Measurements from ENCODE around the gene SALL4.
"Not testable (repeated sequence)": the region's sequence is repeated elsewhere in the genome, so short reads cannot be mapped to it uniquely, and the experiment has no call there.

The SALL4 gene

DNA sequence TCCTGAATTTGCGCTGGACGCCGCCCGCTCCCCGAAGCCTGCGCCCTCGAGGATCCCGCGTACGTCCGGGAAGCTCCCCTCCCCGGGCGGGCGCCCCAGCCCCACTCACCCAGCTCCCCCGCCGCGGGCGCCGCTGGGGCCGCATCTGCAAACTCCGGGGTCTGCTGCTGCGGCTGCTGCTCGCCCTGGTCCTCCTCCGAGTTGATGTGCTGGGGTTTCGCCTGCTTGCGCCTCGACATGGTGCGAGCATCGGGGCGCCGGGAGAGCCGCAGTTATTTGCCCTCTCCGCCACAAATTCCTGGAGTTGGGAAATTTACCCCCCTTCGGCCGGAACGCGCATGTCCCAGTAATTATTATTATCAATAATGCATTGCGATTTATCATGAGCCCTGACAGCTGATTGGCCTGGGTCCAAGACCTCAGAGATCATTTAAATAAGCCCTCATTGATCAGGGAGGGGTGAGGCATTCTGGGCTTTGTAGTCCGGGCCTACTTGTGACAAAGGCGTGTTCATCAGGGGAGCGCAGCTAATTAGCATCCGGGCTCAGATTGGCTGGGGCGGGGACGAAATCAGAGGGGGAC is at the start of gene SALL4:
TSS of gene SALL4 (minus strand) at position 352 of the 582 bp plus-strand sequence. CDS start at position 239, 113 bp downstream.
- DNase-seq (ENCODE audit: low read depth) = no peak

GRCh38 chr20:51848346-51848745 is 46.0 kb upstream of the SALL4 start:
- no peak for DNase-seq (ENCODE audit: low read depth)

DNA sequence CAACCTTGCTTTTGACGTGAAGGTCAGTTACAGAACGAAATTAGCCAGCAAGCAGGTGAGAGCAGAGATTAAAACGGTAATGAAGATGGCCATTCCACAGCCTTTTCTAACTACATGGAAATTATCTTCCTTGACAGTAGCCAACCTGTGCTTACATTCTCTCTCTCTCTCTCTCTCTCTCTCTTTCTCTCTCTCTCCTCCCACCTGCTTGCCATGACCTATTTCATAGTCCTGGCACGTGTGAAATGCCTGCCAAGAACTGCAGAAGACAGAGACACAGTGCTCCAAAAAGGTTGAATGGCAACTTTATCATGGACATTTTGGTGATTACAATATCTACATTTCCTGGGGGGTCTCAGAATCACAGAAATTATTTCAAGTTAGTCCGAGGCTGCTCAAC is 38.5 kb upstream of the SALL4 start:
- no peak for DNase-seq (ENCODE audit: low read depth)

DNA sequence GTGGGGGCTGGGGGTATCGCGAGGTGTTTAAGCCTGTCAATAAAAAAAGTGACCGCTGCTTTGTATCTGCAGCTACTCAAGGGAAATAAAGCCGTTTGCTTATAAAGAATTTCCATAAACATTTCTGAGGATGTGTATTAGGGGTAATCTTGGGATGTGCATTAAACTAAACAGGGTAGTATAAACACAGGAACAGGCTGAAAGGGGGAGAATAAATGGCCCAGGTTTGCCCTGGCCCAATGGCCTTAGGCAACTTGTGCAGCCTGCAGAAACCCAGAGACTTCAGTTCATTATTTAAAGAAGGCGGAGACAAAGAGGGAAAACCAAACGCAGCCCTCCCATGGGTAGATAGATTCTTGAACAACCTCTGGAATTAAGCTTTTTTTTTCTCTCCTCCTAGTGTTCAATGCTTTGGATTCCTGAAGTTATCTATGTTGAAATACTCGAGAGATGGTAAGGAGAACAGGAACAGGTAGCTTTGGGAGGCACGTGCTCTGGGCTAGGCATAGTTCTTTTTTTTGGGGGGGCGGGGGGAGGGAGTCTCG is 35.6 kb upstream of the SALL4 start:
- DNase-seq (ENCODE audit: low read depth) = no peak

DNA sequence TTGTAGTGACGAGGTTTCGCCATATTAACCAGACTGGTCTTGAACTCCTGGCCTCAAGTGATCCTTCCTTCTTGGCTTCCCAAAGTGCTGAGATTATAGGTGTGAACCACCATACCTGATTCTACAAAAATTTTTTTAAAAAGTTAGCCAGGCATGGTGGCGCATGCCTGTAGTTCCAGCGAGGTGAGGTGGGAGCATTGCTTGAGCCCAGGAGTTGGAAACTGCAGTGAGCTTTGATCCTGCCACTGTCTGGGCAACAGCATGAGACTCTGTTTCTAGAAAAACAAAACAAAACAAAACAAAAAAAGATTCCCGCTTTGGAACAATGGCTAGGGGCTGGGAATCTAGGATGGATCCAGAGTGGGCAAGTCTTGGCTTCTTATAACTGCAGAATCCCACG is 35.1 kb upstream of the SALL4 start:
- DNase-seq (ENCODE audit: low read depth) = no peak

DNA sequence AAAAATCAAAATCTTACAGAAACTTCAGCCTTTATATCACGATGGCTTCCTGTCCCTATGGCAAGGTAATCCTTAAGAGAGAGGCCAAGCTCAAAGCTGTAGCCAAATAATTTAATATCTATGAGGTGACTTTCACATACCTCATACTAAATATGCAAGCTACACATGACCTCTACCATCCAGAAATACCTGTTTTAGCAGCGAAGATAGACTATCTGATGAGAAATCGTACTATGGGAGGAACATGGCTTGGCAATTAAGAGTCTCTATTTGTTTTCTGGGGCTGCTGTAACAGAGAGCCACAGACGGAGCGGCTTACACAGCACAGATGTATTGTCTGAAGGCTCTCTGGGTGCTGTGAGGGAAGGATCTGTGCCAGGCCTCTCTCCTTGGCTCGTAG is 31.0 kb upstream of the SALL4 start:
- DNase-seq (ENCODE audit: low read depth) = no peak

DNA sequence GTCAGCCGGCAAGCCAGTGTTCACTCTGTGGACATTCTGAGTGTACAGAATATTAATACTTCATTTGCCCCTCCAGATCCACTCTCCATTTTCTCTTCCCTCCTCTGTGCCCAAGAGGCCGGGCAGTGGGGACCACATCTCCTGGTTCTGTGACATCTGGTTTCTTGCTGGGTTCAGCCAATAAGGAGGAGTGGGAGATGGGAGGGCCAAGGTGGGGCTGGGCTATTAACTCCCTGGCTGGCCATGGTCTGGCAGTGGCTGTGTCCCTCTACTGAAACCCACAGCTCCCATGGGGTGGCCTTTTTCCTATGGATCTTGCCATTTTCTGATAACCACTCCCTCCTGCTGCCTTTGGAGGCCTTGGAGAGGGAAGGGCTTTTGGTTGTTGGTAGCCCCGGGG is 30.0 kb upstream of the SALL4 start:
- no peak for DNase-seq (ENCODE audit: low read depth)

DNA sequence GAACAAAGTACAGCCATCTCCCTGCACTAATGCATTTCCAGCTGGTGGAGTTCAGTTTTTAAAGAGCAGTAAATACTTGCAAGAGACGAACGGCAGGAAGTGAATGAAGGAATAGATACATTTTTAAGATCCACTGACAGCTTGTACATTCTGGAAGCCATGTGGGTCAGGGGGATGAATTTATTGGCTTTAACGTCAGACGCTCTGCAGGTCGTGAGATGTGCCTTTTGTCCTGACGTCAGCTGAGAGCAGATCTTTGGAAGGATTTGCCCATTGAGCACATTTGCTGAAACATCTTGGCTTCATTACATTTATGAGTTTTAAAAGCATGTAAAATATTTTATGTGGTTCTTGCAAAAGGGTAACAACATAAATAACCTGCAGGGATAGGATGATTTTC is 29.5 kb upstream of the SALL4 start:
- DNase-seq (ENCODE audit: low read depth) = no peak

- no peak for DNase-seq (ENCODE audit: low read depth)
Measured at GRCh38 chr20:51830538-51830937, 28.2 kb upstream of the SALL4 start.

DNA sequence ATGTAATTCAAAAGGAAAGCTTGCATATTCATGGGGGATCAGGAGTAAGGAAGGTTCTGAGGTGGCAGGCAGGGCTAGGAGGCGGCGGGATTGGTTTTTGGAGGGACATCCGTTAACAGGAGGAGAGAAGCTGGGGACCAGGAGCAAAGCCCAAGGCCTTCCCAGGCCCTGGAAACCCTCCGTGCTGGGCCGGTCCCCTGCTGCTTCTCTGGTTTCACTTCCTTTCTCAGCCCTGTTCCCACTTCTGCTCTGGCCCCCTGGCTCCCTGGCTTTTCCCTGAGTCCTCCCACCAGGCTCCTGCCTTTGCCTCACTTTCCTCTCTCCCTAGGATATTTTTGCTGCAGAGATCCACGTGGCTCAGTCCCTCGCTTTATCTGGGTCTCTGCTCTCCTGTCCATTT is 26.4 kb upstream of the SALL4 start:
- DNase-seq (ENCODE audit: low read depth) = no peak

DNA sequence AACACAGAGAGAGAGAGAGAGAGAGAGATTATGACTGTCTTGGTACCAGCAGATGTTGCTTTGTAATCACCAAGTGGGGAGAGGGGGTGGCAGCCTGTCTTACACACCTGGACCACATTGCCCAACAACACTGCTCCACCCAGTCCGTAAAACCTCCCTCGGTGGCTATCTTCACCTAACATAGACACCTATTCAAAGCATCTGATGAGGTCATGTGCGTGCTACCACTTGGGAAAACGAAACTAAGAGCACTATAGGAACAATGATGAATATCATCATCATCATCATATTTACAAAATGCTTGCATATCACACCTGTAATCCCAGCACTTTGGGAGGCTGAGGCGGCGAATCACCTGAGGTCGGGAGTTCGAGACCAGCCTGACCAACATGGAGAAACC is 24.1 kb upstream of the SALL4 start:
- no peak for DNase-seq (ENCODE audit: low read depth)

DNA sequence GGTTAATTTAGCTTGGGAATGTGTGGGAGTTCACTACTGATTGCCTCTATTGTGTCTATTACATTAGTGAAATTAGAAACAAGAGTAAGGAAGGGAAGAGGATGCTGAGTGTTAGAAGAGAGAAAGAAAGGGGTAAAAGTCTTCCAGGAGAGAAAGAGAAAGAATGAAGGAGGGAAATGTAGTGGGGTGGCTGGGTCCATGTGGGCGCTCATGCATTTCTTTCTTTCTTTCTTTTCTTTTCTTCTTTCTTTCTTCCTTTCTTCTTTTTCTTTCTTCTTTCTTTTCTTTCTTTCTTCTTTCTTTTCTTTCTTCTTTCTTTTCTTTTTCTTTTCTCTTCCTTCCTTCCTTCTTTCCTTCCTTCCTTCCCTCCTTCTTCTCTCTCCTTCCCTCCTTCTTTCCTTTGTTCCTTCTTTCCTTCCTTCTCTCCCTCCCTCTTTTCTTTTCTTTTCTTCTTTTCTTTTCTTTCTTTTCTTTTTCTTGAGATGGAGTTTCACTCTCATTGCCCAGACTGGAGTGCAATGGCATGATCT is 16.2 kb upstream of the SALL4 start:
- no peak for DNase-seq (ENCODE audit: low read depth)

DNA sequence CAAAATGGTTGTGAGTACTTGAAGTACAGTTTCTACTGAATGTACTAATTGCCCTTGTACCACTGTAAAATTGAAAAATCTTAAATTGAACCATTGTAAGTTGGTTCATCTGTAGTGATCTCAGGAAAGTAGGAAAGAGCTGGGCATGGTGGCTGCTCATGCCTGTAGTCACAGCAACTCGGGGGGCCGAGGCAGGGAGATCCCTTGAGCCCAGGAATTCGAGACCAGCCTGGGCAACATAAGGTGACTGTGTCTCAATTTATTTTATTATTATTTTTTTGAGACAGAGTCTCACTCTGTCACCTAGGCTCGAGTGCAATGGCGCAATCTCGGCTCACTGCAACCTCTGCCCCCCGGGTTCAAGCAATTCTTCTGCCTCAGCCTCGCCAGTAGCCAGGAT is 14.5 kb upstream of the SALL4 start:
- DNase-seq (ENCODE audit: low read depth) = not testable (repeated sequence)

DNA sequence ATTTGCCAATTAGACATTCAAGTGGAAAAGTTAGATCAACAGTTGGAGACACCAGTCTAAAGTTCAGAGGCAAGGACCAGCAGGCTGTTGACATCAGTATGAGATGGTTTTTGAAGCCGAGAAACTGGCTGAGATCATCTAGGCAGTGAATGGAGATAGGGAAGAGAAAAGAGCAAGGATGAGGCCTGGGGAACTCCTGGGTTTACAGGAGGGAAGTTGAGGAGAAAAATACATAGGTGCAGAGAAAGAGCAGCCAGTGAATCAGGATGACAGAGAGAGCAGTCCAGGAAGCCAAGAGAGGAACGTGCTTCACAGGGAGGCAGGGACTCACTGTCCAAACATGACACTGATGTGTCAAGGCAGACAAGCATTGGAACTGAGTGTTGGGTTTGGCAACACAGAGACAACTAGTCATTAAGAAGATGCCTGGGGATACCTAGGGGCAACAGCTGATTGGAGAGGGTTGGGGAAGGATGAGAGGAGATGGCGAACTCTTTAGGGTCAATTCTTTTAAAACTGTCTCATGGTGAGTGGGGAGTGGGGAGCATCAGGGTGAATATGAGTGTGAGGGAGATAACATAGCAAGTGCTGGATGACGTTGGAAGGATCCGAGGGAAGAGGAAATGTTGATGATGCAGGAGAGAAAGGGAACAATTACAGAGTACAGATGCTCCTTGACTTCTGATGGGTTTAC is 13.2 kb upstream of the SALL4 start:
- no peak for DNase-seq (ENCODE audit: low read depth)

GRCh38 chr20:51812861-51813260 is 10.5 kb upstream of the SALL4 start:
- no peak for DNase-seq (ENCODE audit: low read depth)

DNA sequence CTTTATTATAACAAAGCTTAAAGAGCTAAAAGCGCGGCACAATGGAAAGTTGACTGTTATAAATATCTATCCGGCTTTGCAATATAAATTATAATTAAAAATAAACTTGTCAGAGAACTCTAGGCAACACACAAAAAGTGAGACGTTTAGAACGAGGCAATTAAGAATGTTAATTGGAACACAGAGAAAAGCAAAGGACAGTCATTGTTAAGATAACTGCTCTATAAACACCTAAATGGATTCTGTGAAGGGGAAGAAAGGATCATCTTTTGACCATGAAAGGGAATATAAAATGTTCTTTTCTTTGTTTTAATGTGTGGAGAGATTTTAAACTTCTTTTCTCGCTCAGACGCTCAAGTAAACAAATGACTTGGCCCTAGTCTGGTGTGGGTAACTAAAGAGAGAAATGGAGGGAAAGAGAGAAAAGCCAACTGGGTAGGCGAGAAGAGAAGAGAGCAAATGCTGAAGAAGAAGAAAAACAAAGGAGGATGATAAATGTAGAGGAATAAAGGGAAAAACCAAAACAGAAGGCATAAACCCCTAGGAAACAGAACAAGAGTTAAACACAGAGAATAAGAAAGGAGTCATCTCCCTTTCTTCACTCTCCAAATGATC is 9.3 kb upstream of the SALL4 start:
- no peak for DNase-seq (ENCODE audit: low read depth)

DNA sequence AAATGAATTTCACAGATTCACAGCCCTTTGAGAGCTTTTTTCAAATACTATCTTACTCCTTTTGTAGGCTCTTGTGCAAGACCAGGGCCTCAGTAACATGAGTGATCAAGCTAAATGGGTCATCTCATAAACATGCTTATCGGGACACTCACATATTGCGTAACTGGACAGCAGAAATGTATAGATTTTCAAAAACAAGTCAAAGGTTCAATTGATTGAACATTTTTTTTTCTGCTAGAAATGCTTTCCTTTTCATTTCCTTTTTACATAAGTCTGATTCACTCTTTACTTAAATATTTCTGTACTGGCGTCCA is 8.7 kb upstream of the SALL4 start:
- no peak for DNase-seq (ENCODE audit: low read depth)

GRCh38 chr20:51810155-51811041 is 8.1 kb upstream of the SALL4 start:
- DNase-seq (ENCODE audit: low read depth) = no peak

GRCh38 chr20:51807720-51808250 is 5.5 kb upstream of the SALL4 start:
- no peak for DNase-seq (ENCODE audit: low read depth)

DNA sequence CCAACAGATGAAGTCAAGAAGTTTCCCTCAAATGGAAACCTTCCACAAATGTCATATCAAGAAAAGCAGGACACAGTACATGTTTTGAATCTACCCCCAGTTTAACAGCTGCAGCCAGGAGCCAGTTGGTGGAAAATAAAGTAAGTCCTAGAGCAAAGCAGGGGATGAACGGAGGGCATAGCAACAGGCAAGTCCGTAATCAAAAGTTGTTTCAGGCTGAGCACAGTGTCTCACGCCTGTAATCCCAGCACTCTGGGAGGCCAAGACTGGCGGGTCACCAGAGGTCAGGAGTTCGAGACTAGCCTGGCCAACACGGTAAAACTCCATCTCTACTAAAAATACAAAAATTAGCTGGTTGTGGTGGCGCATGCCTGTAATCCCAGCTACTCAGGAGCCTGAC is 2.4 kb upstream of the SALL4 start:
- DNase-seq (ENCODE audit: low read depth) = no peak

DNA sequence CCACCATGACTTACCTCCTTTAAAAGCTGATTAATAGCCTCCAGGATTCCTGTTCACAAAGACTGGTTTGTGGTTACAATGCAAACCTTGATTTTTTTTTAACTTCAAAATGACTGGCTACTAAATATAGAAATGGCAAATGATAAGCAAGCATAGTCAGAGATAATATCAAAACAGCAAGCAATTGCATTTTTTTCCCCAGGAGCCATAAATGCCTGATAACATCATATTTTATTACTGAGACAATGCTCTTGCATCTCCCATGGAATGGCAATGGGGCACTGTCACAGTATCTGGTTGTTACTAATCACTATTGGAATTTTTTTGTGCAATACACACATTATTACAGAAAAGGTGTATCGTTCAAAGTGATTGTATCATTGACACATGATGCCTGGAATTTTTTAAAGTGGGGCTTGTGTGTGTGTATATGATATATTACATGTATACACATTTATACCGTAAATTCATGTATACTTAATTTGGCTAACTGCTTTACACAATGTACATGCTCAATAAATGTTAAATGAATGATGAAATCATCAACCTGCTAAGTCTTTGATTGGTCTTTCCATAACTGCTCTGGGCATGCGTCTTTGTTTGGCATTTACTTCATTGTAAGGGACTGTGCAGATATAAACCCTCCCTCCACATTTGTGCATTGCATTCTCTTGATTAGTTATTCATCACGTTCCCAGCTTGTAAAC is 980 bp upstream of the SALL4 start:
- no peak for DNase-seq (ENCODE audit: low read depth)

GRCh38 chr20:51801823-51802123 is 548 bp downstream of the SALL4 start:
- no peak for DNase-seq (ENCODE audit: low read depth)

Measured in activated T-cell treated with anti-CD3 and anti-CD28 coated beads for 24 hours (primary cell).